NOMO-1 treated with dmso at 0.1 percent for 144 hours (cell line): ENCODE results near the gene EFCAB6.
"Not testable (repeated sequence)": the region's sequence is repeated elsewhere in the genome, so short reads cannot be mapped to it uniquely, and the experiment has no call there.

Experiments used
- DNase-seq: peaks from one replicate; lab custom pipeline; 2025; ENCODE audit not compliant: unreplicated experiment; lab: John Stamatoyannopoulos, UW

Gene EFCAB6

GRCh38 chr22:43720716-43721115 lies 91.4 kb downstream of the EFCAB6 start:
- peak; percentile 51 for DNase-seq

DNA sequence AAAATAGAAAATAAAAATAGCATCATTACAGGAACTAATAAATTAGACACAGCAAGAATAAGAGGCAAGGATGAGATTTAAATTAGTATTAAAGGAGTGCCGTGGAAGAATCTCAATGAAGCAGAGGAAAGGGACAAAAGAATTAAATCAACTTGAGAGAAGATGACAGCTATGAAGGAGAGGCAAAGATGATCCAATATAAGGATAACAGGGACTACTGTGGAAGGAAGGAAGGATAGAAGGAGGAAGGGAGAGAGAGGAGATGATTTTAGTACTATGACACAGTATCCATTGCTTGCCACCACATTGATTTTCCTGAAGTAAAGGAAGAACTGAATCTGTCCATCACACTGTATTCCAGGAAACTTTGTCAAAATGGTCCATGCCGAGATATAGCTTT lies 98.0 kb downstream of the EFCAB6 start:
- DNase-seq = no peak

DNA sequence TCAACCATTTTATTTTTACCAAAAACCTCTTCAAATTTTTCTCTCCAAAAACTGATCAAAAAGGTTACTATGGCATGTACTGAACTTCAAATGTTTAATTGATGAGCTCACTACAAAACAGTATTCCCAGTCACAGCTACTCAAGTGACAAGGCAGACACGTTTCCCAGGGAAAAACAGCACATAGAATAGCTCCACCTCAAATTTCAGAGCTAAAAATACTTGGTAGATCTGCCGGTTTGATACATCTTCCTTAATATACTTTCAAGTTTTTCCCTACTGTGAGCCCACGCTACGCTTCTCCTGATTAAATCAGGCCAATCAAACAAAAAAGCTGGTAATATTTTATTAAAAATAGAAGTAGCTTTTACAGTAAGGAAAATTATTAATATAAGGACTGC lies 100.4 kb downstream of the EFCAB6 start:
- no peak for DNase-seq

- no peak for DNase-seq
Measured at GRCh38 chr22:43707648-43708047, 104.5 kb downstream of the EFCAB6 start.

GRCh38 chr22:43706571-43707328 lies 105.4 kb downstream of the EFCAB6 start:
- no peak for DNase-seq

GRCh38 chr22:43706151-43706550 lies 106.0 kb downstream of the EFCAB6 start:
- no peak for DNase-seq

- no peak for DNase-seq
Measured at GRCh38 chr22:43704051-43704450, 108.1 kb downstream of the EFCAB6 start.

GRCh38 chr22:43698403-43698802 lies 113.7 kb downstream of the EFCAB6 start:
- no peak for DNase-seq

DNA sequence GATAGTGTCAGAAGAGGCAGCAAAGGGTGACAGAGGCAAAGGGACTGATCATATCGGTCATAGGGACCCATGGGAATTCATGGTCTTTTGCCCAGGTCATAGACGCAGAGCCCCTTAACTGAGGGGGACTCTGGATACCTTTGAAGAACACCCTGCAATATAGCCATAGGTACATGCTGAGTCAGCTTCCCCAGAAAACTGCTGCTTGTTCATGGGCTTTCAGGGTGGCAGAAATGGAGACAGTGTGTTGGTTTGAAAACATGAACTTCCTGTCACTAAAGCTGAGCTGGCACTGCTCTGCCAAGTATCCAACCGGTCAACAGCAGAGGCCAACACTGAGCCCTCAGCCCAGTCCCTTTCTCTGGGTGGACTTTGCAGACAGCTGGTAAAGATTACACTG lies 114.2 kb downstream of the EFCAB6 start:
- no peak for DNase-seq

GRCh38 chr22:43693249-43693648 lies 118.9 kb downstream of the EFCAB6 start:
- no peak for DNase-seq

GRCh38 chr22:43689356-43689755 lies 122.7 kb downstream of the EFCAB6 start:
- DNase-seq = no peak

DNA sequence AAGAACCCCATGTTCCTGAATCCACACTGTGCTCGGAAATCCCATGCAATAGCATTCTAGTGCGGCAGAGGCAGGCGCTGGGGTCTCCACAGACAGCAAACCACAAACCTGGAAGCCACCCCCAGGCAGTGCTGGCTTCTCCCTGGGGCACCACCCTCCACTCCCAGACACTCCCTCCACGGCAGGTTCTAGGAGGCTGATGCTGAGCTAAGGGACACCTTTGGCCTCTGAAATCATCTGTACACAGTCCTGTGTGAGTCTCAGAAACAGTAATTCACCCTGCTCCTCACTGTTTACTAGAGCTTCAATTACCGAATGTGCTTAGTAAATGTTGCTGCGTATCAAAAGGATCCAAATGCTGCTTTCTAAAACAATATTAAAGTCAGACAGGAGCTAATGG lies 129.3 kb downstream of the EFCAB6 start:
- no peak for DNase-seq

DNA sequence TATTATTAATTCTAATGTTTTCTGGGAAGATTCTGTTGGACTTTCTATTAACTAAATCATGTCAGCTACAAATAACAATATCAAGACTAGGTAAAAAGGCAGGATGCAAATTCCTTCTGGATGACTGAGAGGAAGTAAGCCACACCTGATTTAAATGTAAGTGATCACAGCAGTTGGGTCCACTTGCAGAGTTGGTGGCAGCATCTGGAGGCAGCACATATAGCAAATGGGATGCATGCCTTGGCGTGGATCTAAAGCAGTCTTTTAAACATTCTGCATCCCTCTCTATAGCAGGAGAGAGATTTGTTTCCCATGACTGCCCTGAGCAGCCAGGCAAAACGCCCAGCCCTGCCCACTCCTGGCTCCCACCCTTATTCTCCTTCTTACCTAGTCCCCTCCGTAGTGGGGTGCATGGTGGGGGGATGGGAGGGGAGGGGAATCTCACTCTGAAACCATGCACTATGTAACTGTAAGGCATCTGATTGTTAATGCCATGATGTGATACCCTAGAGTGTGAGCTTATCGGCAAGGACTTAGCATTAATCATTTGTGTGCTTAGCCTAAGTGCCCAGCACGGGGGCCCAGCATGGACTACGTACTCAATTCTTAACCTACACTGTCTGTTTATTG lies 130.3 kb downstream of the EFCAB6 start:
- DNase-seq = no peak

DNA sequence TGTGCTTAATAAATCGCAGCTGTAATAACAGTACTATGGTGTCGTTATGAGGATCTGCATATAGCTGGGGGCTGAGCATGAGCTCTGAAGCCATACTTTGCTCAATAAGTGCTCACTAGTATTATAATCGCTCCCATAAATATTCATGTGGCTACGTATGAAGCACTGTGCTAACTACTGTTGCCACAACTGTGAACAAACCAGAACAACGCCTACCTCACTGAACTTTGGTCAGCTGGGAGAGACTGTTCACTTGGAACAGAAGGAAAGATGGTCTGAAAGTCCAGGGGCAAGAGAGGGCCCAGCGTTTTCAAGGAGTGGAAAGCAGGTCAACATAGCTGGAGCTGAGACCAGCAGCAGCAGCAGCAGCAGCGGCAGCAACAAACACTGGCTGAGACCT lies 141.6 kb downstream of the EFCAB6 start:
- DNase-seq = no peak

- DNase-seq = no peak
Measured at GRCh38 chr22:43669190-43669589, 142.9 kb downstream of the EFCAB6 start.

- no peak for DNase-seq
Measured at GRCh38 chr22:43667656-43668055, 144.4 kb downstream of the EFCAB6 start.

GRCh38 chr22:43666457-43666856 lies 145.6 kb downstream of the EFCAB6 start:
- no peak for DNase-seq

GRCh38 chr22:43658823-43659222 lies 153.3 kb downstream of the EFCAB6 start:
- no peak for DNase-seq

- DNase-seq = not testable (repeated sequence)
Measured at GRCh38 chr22:43656581-43656980, 155.5 kb downstream of the EFCAB6 start.

- no peak for DNase-seq
Measured at GRCh38 chr22:43654271-43654670, 157.8 kb downstream of the EFCAB6 start.

- DNase-seq = no peak
Measured at GRCh38 chr22:43652845-43653244, 159.3 kb downstream of the EFCAB6 start.

- no peak for DNase-seq
Measured at GRCh38 chr22:43643387-43643786, 168.7 kb downstream of the EFCAB6 start.
